Measurements from ENCODE around the gene HECW1.
"Not testable (repeated sequence)": the region's sequence is repeated elsewhere in the genome, so short reads cannot be mapped to it uniquely, and the experiment has no call there.

HECW1 gene

GRCh38 chr7:43112459-43112940 lies at the start of gene HECW1:
HECW1 (plus strand) TSS chr7:43112647; CDS start chr7:43243906, 131,259 bp downstream.
- Histone ChIP-seq H3K9ac (ENCODE audit: low read length in 2 of 2) (no peak within 1 kb of the TSS), H3K4me1 (ENCODE audit: control insufficient read depth, insufficient read depth, low read length) (peaks cover 21% of the 10 kb centered on the region), H3K36me3 (ENCODE audit: control insufficient read depth in 2 of 2, insufficient read depth in 2 of 2, low read length in 2 of 2) (no peaks in the 10 kb centered on the region), H3K4me3 (ENCODE audit: low read length in 2 of 2) (peak within 1 kb of the TSS; percentile 29 to 67), H3K27me3 (ENCODE audit: control insufficient read depth in 1 of 2, insufficient read depth in 2 of 2, low read length in 2 of 2) (peaks cover 40 to 60% of the 10 kb centered on the region in 2 donors), H3K27ac (ENCODE audit: low read length) (no peak within 1 kb of the TSS), H3K9me3 (ENCODE audit: control insufficient read depth in 2 of 2, low read length in 2 of 2) (no peaks in the 10 kb centered on the region)

GRCh38 chr7:43071604-43072003 lies 40.8 kb upstream of the HECW1 start:
- H3K4me1 ChIP-seq (ENCODE audit: control insufficient read depth, insufficient read depth, low read length), result no peaks in the 10 kb centered on the region
- H3K4me3 ChIP-seq (ENCODE audit: low read length in 2 of 2), result no peak overlapping the region
- no peaks in the 10 kb centered on the region for H3K9me3 ChIP-seq (ENCODE audit: control insufficient read depth in 2 of 2, low read length in 2 of 2)
- H3K27ac ChIP-seq (ENCODE audit: low read length), result no peak overlapping the region
- no peak overlapping the region for H3K9ac ChIP-seq (ENCODE audit: low read length in 2 of 2)
- no peaks in the 10 kb centered on the region for H3K36me3 ChIP-seq (ENCODE audit: control insufficient read depth in 2 of 2, insufficient read depth in 2 of 2, low read length in 2 of 2)
- H3K27me3 ChIP-seq (ENCODE audit: control insufficient read depth in 1 of 2, insufficient read depth in 2 of 2, low read length in 2 of 2), result no peaks in the 10 kb centered on the region

- no peaks in the 10 kb centered on the region for H3K4me1 ChIP-seq (ENCODE audit: control insufficient read depth, insufficient read depth, low read length)
- no peaks in the 10 kb centered on the region for H3K36me3 ChIP-seq (ENCODE audit: control insufficient read depth in 2 of 2, insufficient read depth in 2 of 2, low read length in 2 of 2)
- no peaks in the 10 kb centered on the region for H3K27me3 ChIP-seq (ENCODE audit: control insufficient read depth in 1 of 2, insufficient read depth in 2 of 2, low read length in 2 of 2)
- no peak overlapping the region for H3K27ac ChIP-seq (ENCODE audit: low read length)
- H3K9me3 ChIP-seq (ENCODE audit: control insufficient read depth in 2 of 2, low read length in 2 of 2), result no peaks in the 10 kb centered on the region
- no peak overlapping the region for H3K4me3 ChIP-seq (ENCODE audit: low read length in 2 of 2)
- no peak overlapping the region for H3K9ac ChIP-seq (ENCODE audit: low read length in 2 of 2)
Observed at GRCh38 chr7:43072530-43072929, 39.9 kb upstream of the HECW1 start.

DNA sequence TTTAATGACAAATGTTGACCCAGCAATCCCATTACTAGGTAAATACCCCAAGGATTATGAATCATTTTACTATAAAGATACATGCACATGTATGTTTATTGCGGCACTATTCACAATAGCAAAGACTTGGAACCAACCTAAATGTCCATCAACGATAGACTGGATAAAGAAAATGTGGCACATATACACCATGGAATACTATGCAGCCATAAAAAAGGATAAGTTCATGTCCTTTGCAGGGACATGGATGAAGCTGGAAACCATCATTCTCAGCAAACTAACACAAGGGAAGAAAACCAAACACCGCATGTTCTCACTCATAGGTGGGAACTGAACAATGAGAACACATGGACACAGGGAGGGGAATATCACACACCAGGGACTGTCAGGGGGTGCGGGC lies 38.6 kb upstream of the HECW1 start:
- H3K4me1 ChIP-seq (ENCODE audit: control insufficient read depth, insufficient read depth, low read length); H3K9ac ChIP-seq (ENCODE audit: low read length in 2 of 2); H3K36me3 ChIP-seq (ENCODE audit: control insufficient read depth in 2 of 2, insufficient read depth in 2 of 2, low read length in 2 of 2); H3K27me3 ChIP-seq (ENCODE audit: control insufficient read depth in 1 of 2, insufficient read depth in 2 of 2, low read length in 2 of 2); H3K4me3 ChIP-seq (ENCODE audit: low read length in 2 of 2); H3K27ac ChIP-seq (ENCODE audit: low read length); H3K9me3 ChIP-seq (ENCODE audit: control insufficient read depth in 2 of 2, low read length in 2 of 2): not testable (repeated sequence)

DNA sequence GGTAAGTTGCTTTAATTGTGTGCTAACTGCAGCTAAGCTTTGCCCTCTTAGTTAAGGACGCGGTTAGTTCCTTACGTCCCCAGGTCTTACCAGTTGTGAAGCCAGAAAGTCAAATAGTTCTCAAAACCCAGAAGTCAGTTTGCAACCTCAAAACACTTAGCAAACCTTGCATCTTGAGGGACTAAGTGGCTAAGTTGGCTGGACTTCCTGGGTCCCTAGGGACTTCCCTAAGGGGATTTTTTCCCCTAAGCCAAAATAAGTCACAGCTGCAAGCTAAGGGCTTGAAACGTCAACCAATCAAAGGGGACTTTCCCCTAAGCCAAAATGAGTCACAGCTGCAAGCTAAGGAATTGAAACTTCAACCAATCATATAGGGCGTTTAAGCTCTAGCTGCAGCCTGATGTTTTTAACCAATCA lies 36.2 kb upstream of the HECW1 start:
- Histone ChIP-seq H3K4me3 (ENCODE audit: low read length in 2 of 2) (no peak overlapping the region), H3K4me1 (ENCODE audit: control insufficient read depth, insufficient read depth, low read length) (no peaks in the 10 kb centered on the region), H3K27ac (ENCODE audit: low read length) (no peak overlapping the region), H3K36me3 (ENCODE audit: control insufficient read depth in 2 of 2, insufficient read depth in 2 of 2, low read length in 2 of 2) (no peaks in the 10 kb centered on the region), H3K9me3 (ENCODE audit: control insufficient read depth in 2 of 2, low read length in 2 of 2) (no peaks in the 10 kb centered on the region), H3K9ac (ENCODE audit: low read length in 2 of 2) (no peak overlapping the region), H3K27me3 (ENCODE audit: control insufficient read depth in 1 of 2, insufficient read depth in 2 of 2, low read length in 2 of 2) (peaks cover 0 to 6% of the 10 kb centered on the region in 2 donors)

- no peaks in the 10 kb centered on the region for H3K36me3 ChIP-seq (ENCODE audit: control insufficient read depth in 2 of 2, insufficient read depth in 2 of 2, low read length in 2 of 2)
- H3K9ac ChIP-seq (ENCODE audit: low read length in 2 of 2), result no peak overlapping the region
- peaks cover 0 to 6% of the 10 kb centered on the region in 2 donors for H3K27me3 ChIP-seq (ENCODE audit: control insufficient read depth in 1 of 2, insufficient read depth in 2 of 2, low read length in 2 of 2)
- H3K4me1 ChIP-seq (ENCODE audit: control insufficient read depth, insufficient read depth, low read length), result no peaks in the 10 kb centered on the region
- H3K27ac ChIP-seq (ENCODE audit: low read length), result no peak overlapping the region
- H3K9me3 ChIP-seq (ENCODE audit: control insufficient read depth in 2 of 2, low read length in 2 of 2), result no peaks in the 10 kb centered on the region
- H3K4me3 ChIP-seq (ENCODE audit: low read length in 2 of 2), result no peak overlapping the region
Observed at GRCh38 chr7:43076606-43077005, 35.8 kb upstream of the HECW1 start.

DNA sequence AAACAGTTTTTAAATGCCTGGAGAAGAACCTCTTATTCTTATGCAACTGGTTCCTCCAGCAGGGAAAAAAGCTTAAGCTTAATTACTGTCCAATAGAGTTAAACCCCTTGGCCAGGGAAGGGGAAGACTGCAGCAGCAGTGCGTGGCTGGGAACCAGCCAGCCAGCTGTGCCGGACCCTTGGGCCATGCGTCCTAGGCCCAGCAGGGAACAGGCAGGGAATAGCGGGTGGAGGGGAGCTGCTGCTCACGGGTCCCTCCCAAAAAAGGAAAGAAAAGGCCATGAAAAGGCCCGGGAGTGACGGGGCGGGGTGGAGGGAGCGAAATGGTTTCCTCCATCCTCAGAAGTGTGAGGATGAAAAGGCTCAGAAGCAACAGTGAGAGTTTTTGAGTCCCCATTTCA lies 35.2 kb upstream of the HECW1 start:
- Histone ChIP-seq H3K27me3 (ENCODE audit: control insufficient read depth in 1 of 2, insufficient read depth in 2 of 2, low read length in 2 of 2) (peaks cover 0 to 6% of the 10 kb centered on the region in 2 donors), H3K36me3 (ENCODE audit: control insufficient read depth in 2 of 2, insufficient read depth in 2 of 2, low read length in 2 of 2) (no peaks in the 10 kb centered on the region), H3K4me3 (ENCODE audit: low read length in 2 of 2) (no peak overlapping the region), H3K9me3 (ENCODE audit: control insufficient read depth in 2 of 2, low read length in 2 of 2) (no peaks in the 10 kb centered on the region), H3K27ac (ENCODE audit: low read length) (no peak overlapping the region), H3K9ac (ENCODE audit: low read length in 2 of 2) (no peak overlapping the region), H3K4me1 (ENCODE audit: control insufficient read depth, insufficient read depth, low read length) (no peaks in the 10 kb centered on the region)

- Histone ChIP-seq H3K9ac (ENCODE audit: low read length in 2 of 2) (no peak overlapping the region), H3K9me3 (ENCODE audit: control insufficient read depth in 2 of 2, low read length in 2 of 2) (no peaks in the 10 kb centered on the region), H3K36me3 (ENCODE audit: control insufficient read depth in 2 of 2, insufficient read depth in 2 of 2, low read length in 2 of 2) (no peaks in the 10 kb centered on the region), H3K4me3 (ENCODE audit: low read length in 2 of 2) (no peak overlapping the region), H3K4me1 (ENCODE audit: control insufficient read depth, insufficient read depth, low read length) (no peaks in the 10 kb centered on the region), H3K27ac (ENCODE audit: low read length) (no peak overlapping the region), H3K27me3 (ENCODE audit: control insufficient read depth in 1 of 2, insufficient read depth in 2 of 2, low read length in 2 of 2) (peaks cover 0 to 6% of the 10 kb centered on the region in 2 donors)
Observed at GRCh38 chr7:43077732-43078391, 34.6 kb upstream of the HECW1 start.

DNA sequence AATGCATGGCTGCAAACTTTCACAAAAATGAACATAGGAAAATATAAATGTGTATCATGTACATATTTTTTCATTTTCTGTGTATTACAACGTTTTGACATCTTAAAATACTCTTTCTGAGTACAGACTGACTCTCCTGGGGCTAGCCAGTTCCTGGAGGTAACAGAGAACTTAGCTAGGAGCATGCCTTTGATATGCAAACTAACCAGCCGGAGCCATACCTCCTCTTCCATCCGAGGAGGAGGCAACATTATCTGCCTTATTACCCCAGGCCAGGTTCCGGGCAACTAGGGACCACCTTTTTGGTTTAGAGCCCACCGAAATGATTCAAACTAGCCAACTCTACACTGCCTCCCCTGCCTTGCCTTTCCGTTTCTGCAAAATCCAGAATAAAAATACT lies 33.7 kb upstream of the HECW1 start:
- no peaks in the 10 kb centered on the region for H3K4me1 ChIP-seq (ENCODE audit: control insufficient read depth, insufficient read depth, low read length)
- no peak overlapping the region for H3K27ac ChIP-seq (ENCODE audit: low read length)
- no peaks in the 10 kb centered on the region for H3K9me3 ChIP-seq (ENCODE audit: control insufficient read depth in 2 of 2, low read length in 2 of 2)
- H3K36me3 ChIP-seq (ENCODE audit: control insufficient read depth in 2 of 2, insufficient read depth in 2 of 2, low read length in 2 of 2), result no peaks in the 10 kb centered on the region
- H3K9ac ChIP-seq (ENCODE audit: low read length in 2 of 2), result no peak overlapping the region
- peaks cover 0 to 6% of the 10 kb centered on the region in 2 donors for H3K27me3 ChIP-seq (ENCODE audit: control insufficient read depth in 1 of 2, insufficient read depth in 2 of 2, low read length in 2 of 2)
- H3K4me3 ChIP-seq (ENCODE audit: low read length in 2 of 2), result no peak overlapping the region

DNA sequence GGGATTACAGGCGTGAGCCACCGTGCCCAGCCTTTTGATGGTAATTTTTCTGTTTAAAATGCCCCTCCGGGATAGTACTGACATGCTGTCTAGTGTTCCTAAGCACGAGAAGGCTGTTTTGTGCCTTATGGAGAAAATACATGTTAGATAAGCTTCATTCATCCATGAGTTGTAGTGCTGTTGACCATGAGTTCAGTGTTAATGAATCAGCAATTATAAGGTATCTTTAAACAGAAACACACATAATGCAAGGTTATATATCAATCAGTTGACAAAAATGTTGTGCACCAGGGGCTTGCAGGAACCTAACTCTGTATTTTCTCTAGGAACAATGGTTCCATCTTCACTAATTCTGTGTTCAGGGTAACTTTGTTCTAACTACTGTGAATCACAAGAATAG lies 30.8 kb upstream of the HECW1 start:
- no peak overlapping the region for H3K4me3 ChIP-seq (ENCODE audit: low read length in 2 of 2)
- H3K36me3 ChIP-seq (ENCODE audit: control insufficient read depth in 2 of 2, insufficient read depth in 2 of 2, low read length in 2 of 2), result no peaks in the 10 kb centered on the region
- H3K9me3 ChIP-seq (ENCODE audit: control insufficient read depth in 2 of 2, low read length in 2 of 2), result no peaks in the 10 kb centered on the region
- H3K27ac ChIP-seq (ENCODE audit: low read length), result no peak overlapping the region
- H3K4me1 ChIP-seq (ENCODE audit: control insufficient read depth, insufficient read depth, low read length), result no peaks in the 10 kb centered on the region
- H3K9ac ChIP-seq (ENCODE audit: low read length in 2 of 2), result no peak overlapping the region
- H3K27me3 ChIP-seq (ENCODE audit: control insufficient read depth in 1 of 2, insufficient read depth in 2 of 2, low read length in 2 of 2), result peaks cover 0 to 6% of the 10 kb centered on the region in 2 donors

DNA sequence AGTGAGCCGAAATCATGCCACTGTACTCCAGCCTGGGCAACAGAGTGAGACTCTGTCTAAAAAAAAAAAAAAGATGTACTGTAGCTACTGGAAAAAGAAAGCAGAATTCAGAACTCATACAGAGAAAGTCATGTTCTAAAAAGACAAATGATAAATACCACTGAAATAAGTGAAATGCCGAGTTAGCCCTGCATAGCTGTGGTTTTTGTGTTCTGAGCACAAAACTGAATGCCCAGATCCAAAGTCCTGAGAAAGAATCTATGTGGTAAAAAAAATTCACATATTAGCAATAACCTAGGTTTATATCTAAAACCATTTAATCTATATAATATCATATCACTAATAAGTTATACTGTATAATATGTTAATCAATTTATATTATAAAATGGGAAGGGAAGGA lies 29.3 kb upstream of the HECW1 start:
- H3K4me1 ChIP-seq (ENCODE audit: control insufficient read depth, insufficient read depth, low read length), result no peaks in the 10 kb centered on the region
- H3K27me3 ChIP-seq (ENCODE audit: control insufficient read depth in 1 of 2, insufficient read depth in 2 of 2, low read length in 2 of 2), result peaks cover 0 to 6% of the 10 kb centered on the region in 2 donors
- H3K36me3 ChIP-seq (ENCODE audit: control insufficient read depth in 2 of 2, insufficient read depth in 2 of 2, low read length in 2 of 2), result no peaks in the 10 kb centered on the region
- H3K9me3 ChIP-seq (ENCODE audit: control insufficient read depth in 2 of 2, low read length in 2 of 2), result peaks cover 0 to 3% of the 10 kb centered on the region in 2 donors
- no peak overlapping the region for H3K27ac ChIP-seq (ENCODE audit: low read length)
- H3K9ac ChIP-seq (ENCODE audit: low read length in 2 of 2), result no peak overlapping the region
- H3K4me3 ChIP-seq (ENCODE audit: low read length in 2 of 2), result no peak overlapping the region
